GM10248 (cell line): ENCODE data around the gene MAP4K4.

Source experiments
- CTCF ChIA-PET: fragments of 300-600 bp; sonication (Branson Sonifier 250); formaldehyde crosslinking; extraction: SDS; loops from one replicate; lab custom pipeline; 2021; ENCODE audit warnings: antibody characterized with exemption; lab: Yijun Ruan, JAX
- POLR2A ChIA-PET: fragments of 350-650 bp; sonication (Branson Sonifier 250); formaldehyde crosslinking; extraction: SDS; loops from one replicate; lab custom pipeline; 2020; ENCODE audit warnings: antibody characterized with exemption; lab: Yijun Ruan, JAX
- DNase-seq: peaks from one replicate; pipeline ENCODE4 v3.0.0; 2012; ENCODE audit errors: extremely low spot score
- CTCF ChIP-seq: IDR thresholded peaks from 2 replicates; pipeline ENCODE4 v1.5.1; 2012; ENCODE audit warnings: mild to moderate bottlenecking, low read depth; ENCODE audit errors: extremely low read depth, missing control alignments, control extremely low read depth

MAP4K4 gene

GRCh38 chr2:101778102-101778501 is 80.6 kb downstream of the MAP4K4 start:
- no peak for DNase-seq
- TF ChIP-seq CTCF, result no peak
- ChIA-PET CTCF (interaction anchor here (1.5 kb wide), 1 partner anchor 11 kb away, joined by 5 read pairs; no protein-coding TSS in a partner anchor), POLR2A (no interaction called here)

- TF ChIP-seq CTCF, result no peak
- ChIA-PET CTCF (interaction anchor here (1.0 to 6.6 kb wide), 4 partner anchors 9 to 34 kb away, joined by 3 to 43 read pairs (median 4); no protein-coding TSS in a partner anchor), POLR2A (no interaction called here)
- DNase-seq, result no peak
These were observed 81.7 kb downstream of the MAP4K4 start for GRCh38 chr2:101779190-101779589.

- POLR2A ChIA-PET, result no interaction called here
- TF ChIP-seq CTCF, result no peak
- CTCF ChIA-PET, result interaction anchor here (1.0 to 6.6 kb wide), 6 partner anchors 10 to 361 kb away, joined by 3 to 43 read pairs (median 4); no protein-coding TSS in a partner anchor
- no peak for DNase-seq
These were observed 82.1 kb downstream of the MAP4K4 start for GRCh38 chr2:101779656-101780055.

- ChIA-PET POLR2A (no interaction called here), CTCF (interaction anchor here (1.0 to 6.6 kb wide), 3 partner anchors 12 to 43 kb away, joined by 3 to 43 read pairs (median 4); no protein-coding TSS in a partner anchor)
- DNase-seq, result no peak
- no peak for TF ChIP-seq CTCF
These were observed 83.8 kb downstream of the MAP4K4 start for GRCh38 chr2:101781326-101781725.

GRCh38 chr2:101781791-101782426 is 84.4 kb downstream of the MAP4K4 start:
- TF ChIP-seq CTCF, result no peak
- POLR2A ChIA-PET, result no interaction called here
- CTCF ChIA-PET, result interaction anchor here (1.0 to 6.6 kb wide), 4 partner anchors 12 to 42 kb away, joined by 3 to 43 read pairs (median 5); no protein-coding TSS in a partner anchor
- no peak for DNase-seq

- POLR2A ChIA-PET, result no interaction called here
- CTCF ChIA-PET, result interaction anchor here (1.5 to 6.6 kb wide), 4 partner anchors 13 to 49 kb away, joined by 4 to 43 read pairs (median 7); no protein-coding TSS in a partner anchor
- no peak for TF ChIP-seq CTCF
- no peak for DNase-seq
These were observed 84.9 kb downstream of the MAP4K4 start for GRCh38 chr2:101782427-101782792.

GRCh38 chr2:101787097-101787496 is 89.6 kb downstream of the MAP4K4 start:
- POLR2A ChIA-PET, result no interaction called here
- no peak for DNase-seq
- CTCF ChIA-PET, result no interaction called here
- TF ChIP-seq CTCF, result no peak
